Parathyroid adenoma (tissue), 2 donors: ENCODE results near the gene DOCK4.

Experiments
- H2AFZ ChIP-seq: fragments of 300-600 bp; sonication (generic); one replicate; pipeline ENCODE4 v1.7.0; 2017; ENCODE audit warnings: antibody characterized with exemption, mild to moderate bottlenecking
- H3K27ac ChIP-seq: fragments of 300-600 bp; sonication (generic); one replicate; pipeline ENCODE4 v1.7.0; 2017
- H3K27me3 ChIP-seq: fragments of 300-600 bp; sonication (generic); one replicate; pipeline ENCODE4 v1.7.0; 2017; ENCODE audit warnings: low read length; ENCODE audit not compliant: control insufficient read depth, insufficient read depth
- H3K36me3 ChIP-seq: fragments of 300-600 bp; sonication (generic); one replicate; pipeline ENCODE4 v1.7.0; 2017; ENCODE audit warnings: low read length; ENCODE audit not compliant: control insufficient read depth, insufficient read depth
- H3K4me1 ChIP-seq: fragments of 300-600 bp; sonication (generic); one replicate; pipeline ENCODE4 v1.7.0; 2017; ENCODE audit warnings: control low read depth
- H3K4me2 ChIP-seq: fragments of 300-600 bp; sonication (generic); one replicate; pipeline ENCODE4 v1.7.0; 2017; ENCODE audit warnings: low read length
- H3K4me3 ChIP-seq: fragments of 300-600 bp; sonication (generic); one replicate; pipeline ENCODE4 v1.7.0; 2017; ENCODE audit warnings: low read depth, low read length
- H3K79me2 ChIP-seq: fragments of 300-600 bp; sonication (generic); one replicate; pipeline ENCODE4 v1.7.0; 2017; ENCODE audit warnings: control low read depth
- H3K9ac ChIP-seq: fragments of 300-600 bp; sonication (generic); one replicate; pipeline ENCODE4 v1.7.0; 2017; ENCODE audit warnings: mild to moderate bottlenecking
- H3K9me3 ChIP-seq: fragments of 300-600 bp; sonication (generic); one replicate; pipeline ENCODE4 v1.7.0; 2017; ENCODE audit warnings: low read length; ENCODE audit not compliant: control insufficient read depth
- TF ChIP-seq, protein P1 (sequence below): fragments of 300-600 bp; sonication (generic); IDR thresholded peaks from one replicate; pipeline ENCODE4 v1.7.0; 2017; ENCODE audit warnings: antibody characterized with exemption, mild to moderate bottlenecking
- donor health status: primary hyperparathyroidism.

The DOCK4 gene

GRCh38 chr7:112140600-112140999 is 65.6 kb downstream of the DOCK4 start:
- H3K27me3 ChIP-seq, result no peaks in the 10 kb centered on the region
- H3K4me3 ChIP-seq, result no peak overlapping the region
- H2AFZ ChIP-seq, result no peak overlapping the region
- H3K27ac ChIP-seq, result no peak overlapping the region
- H3K4me1 ChIP-seq, result no peaks in the 10 kb centered on the region
- TF ChIP-seq, protein P1, sequence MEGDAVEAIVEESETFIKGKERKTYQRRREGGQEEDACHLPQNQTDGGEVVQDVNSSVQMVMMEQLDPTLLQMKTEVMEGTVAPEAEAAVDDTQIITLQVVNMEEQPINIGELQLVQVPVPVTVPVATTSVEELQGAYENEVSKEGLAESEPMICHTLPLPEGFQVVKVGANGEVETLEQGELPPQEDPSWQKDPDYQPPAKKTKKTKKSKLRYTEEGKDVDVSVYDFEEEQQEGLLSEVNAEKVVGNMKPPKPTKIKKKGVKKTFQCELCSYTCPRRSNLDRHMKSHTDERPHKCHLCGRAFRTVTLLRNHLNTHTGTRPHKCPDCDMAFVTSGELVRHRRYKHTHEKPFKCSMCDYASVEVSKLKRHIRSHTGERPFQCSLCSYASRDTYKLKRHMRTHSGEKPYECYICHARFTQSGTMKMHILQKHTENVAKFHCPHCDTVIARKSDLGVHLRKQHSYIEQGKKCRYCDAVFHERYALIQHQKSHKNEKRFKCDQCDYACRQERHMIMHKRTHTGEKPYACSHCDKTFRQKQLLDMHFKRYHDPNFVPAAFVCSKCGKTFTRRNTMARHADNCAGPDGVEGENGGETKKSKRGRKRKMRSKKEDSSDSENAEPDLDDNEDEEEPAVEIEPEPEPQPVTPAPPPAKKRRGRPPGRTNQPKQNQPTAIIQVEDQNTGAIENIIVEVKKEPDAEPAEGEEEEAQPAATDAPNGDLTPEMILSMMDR, result no peak
- H3K9ac ChIP-seq, result no peak overlapping the region
- H3K4me2 ChIP-seq, result no peak overlapping the region
- H3K36me3 ChIP-seq, result no peaks in the 10 kb centered on the region
- H3K9me3 ChIP-seq, result no peaks in the 10 kb centered on the region
- no peaks in the 10 kb centered on the region for H3K79me2 ChIP-seq

DNA sequence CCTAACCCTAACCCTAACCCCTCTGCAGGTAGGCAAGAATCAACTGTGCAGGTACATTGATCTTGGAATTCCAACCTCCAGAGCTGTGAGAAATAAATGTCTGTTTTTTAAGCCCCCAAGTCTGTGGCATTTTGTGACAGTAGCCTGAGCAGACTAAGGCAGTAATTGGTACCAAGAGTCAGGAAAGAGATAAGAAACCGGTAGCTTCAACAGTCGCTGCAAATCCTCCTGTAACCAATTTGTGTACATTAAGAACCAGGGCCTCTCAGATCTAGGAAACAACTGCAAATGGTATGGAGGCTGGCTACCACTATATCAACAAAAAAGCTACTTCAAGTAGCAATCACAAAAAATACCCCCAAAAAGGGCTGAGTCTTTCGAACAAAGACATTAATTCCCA is 67.3 kb downstream of the DOCK4 start:
- Histone ChIP-seq H2AFZ (no peak overlapping the region), H3K27ac (no peak overlapping the region), H3K27me3 (no peaks in the 10 kb centered on the region), H3K9ac (no peak overlapping the region), H3K4me2 (no peak overlapping the region), H3K36me3 (no peaks in the 10 kb centered on the region), H3K4me3 (no peak overlapping the region), H3K79me2 (no peaks in the 10 kb centered on the region), H3K4me1 (no peaks in the 10 kb centered on the region), H3K9me3 (no peaks in the 10 kb centered on the region)
- TF ChIP-seq, protein P1, result no peak

- no peak overlapping the region for H2AFZ ChIP-seq
Observed at GRCh38 chr7:112138325-112138852, 67.8 kb downstream of the DOCK4 start.

GRCh38 chr7:112137141-112138101 is 68.8 kb downstream of the DOCK4 start:
- Histone ChIP-seq H3K9ac (no peak overlapping the region), H3K4me1 (peaks cover under 1% of the 10 kb centered on the region), H3K9me3 (no peaks in the 10 kb centered on the region), H3K4me3 (no peak overlapping the region), H3K4me2 (no peak overlapping the region), H2AFZ (no peak overlapping the region), H3K27me3 (no peaks in the 10 kb centered on the region), H3K27ac (no peak overlapping the region), H3K36me3 (no peaks in the 10 kb centered on the region), H3K79me2 (no peaks in the 10 kb centered on the region)
- TF ChIP-seq, protein P1, result no peak

More at GRCh38 chr7:112138325-112138852, 67.8 kb downstream of the DOCK4 start:
- no peaks in the 10 kb centered on the region for H3K4me1 ChIP-seq
- no peak overlapping the region for H3K4me2 ChIP-seq
- TF ChIP-seq, protein P1, result no peak
- no peaks in the 10 kb centered on the region for H3K79me2 ChIP-seq
- no peaks in the 10 kb centered on the region for H3K27me3 ChIP-seq
- H3K9me3 ChIP-seq, result no peaks in the 10 kb centered on the region
- no peak overlapping the region for H3K9ac ChIP-seq
- H3K36me3 ChIP-seq, result no peaks in the 10 kb centered on the region
- H3K27ac ChIP-seq, result no peak overlapping the region
- no peak overlapping the region for H3K4me3 ChIP-seq
